ENCODE measurements around the gene ADAM8.

DNA sequence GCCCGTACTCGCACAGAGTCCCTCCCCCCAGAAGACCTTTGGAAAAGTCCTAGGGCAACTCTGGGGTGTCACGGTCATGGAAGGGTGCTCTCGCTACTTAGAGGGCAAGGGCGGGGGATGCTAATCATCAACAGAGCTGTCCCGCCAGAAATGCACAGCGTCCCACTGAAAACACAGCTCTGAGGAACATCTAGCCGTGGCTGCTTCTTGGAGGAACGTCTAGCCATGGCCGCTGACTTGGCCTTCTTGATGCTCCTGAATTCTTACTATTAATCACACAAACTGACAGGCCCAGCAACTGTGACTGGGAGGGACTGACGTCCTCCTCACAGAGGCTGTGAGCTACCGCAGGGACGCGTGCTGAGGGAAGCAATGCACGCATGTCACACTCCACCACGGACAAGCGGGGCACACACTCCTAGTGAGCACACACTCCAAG lies 30.3 kb upstream of the ADAM8 start:
- TF ChIP-seq, protein P1, sequence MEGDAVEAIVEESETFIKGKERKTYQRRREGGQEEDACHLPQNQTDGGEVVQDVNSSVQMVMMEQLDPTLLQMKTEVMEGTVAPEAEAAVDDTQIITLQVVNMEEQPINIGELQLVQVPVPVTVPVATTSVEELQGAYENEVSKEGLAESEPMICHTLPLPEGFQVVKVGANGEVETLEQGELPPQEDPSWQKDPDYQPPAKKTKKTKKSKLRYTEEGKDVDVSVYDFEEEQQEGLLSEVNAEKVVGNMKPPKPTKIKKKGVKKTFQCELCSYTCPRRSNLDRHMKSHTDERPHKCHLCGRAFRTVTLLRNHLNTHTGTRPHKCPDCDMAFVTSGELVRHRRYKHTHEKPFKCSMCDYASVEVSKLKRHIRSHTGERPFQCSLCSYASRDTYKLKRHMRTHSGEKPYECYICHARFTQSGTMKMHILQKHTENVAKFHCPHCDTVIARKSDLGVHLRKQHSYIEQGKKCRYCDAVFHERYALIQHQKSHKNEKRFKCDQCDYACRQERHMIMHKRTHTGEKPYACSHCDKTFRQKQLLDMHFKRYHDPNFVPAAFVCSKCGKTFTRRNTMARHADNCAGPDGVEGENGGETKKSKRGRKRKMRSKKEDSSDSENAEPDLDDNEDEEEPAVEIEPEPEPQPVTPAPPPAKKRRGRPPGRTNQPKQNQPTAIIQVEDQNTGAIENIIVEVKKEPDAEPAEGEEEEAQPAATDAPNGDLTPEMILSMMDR (IDR thresholded peaks at IDR 0.05; ENCODE audit: borderline replicate concordance, extremely low read depth, low read length, poor library complexity, severe bottlenecking), result no peak
- no peak for TF ChIP-seq EZH2 (IDR thresholded peaks at IDR 0.05; ENCODE audit: borderline replicate concordance, low read depth, low read length, severe bottlenecking)

Data from DND-41 (cell line).